SK-N-SH (cell line): ENCODE results near the gene MOCOS.

Experiments
- CHD2 ChIP-seq: fragments of 150-350 bp; IDR thresholded peaks from 2 replicates; pipeline ENCODE4 v1.6.1; 2018; ENCODE audit warnings: low read length; ENCODE audit not compliant: partially characterized antibody
- CTCF ChIP-seq: fragments of 200-600 bp; sonication (generic); IDR thresholded peaks from 2 replicates; pipeline ENCODE4 v1.6.1; 2017; ENCODE audit warnings: antibody characterized with exemption, mild to moderate bottlenecking, moderate library complexity
- EP300 ChIP-seq, 2 experiments: IDR thresholded peaks; 2 replicates each; pipeline versions ENCODE4 v1.4.0 to v1.6.1; 2012; ENCODE audit warnings: borderline replicate concordance in 1 of 2, low read depth in 1 of 2, low read length in 1 of 2
- EZH2phosphoT487 ChIP-seq: fragments of 200-600 bp; sonication (generic); IDR thresholded peaks from 2 replicates; pipeline ENCODE4 v1.6.1; 2017; ENCODE audit warnings: low read depth, mixed run types, mild to moderate bottlenecking, antibody characterized with exemption, moderate library complexity, borderline replicate concordance
- FOSL2 ChIP-seq: IDR thresholded peaks from 2 replicates; pipeline ENCODE4 v1.4.0; 2012; ENCODE audit warnings: low read depth, mild to moderate bottlenecking, moderate library complexity, borderline replicate concordance
- JUND ChIP-seq: IDR thresholded peaks from 2 replicates; pipeline ENCODE4 v1.4.0; 2012
- MXI1 ChIP-seq: IDR thresholded peaks from 2 replicates; pipeline ENCODE4 v1.6.1; 2012; ENCODE audit warnings: mild to moderate bottlenecking, low read depth, low read length, improper control_type of control experiment
- PBX3 ChIP-seq: IDR thresholded peaks from 2 replicates; pipeline ENCODE4; 2012
- POLR2AphosphoS5 ChIP-seq: IDR thresholded peaks from 2 replicates; pipeline ENCODE4 v1.6.1; 2012; ENCODE audit warnings: low read depth, low read length
- RXRA ChIP-seq: IDR thresholded peaks from 2 replicates; pipeline ENCODE4 v1.4.0; 2012; ENCODE audit warnings: low read depth, mild to moderate bottlenecking, borderline replicate concordance
- SMC3 ChIP-seq: IDR thresholded peaks from 2 replicates; pipeline ENCODE4 v1.6.1; 2012; ENCODE audit warnings: low read depth, low read length, improper control_type of control experiment
- TEAD4 ChIP-seq: IDR thresholded peaks from 2 replicates; pipeline ENCODE4 v1.4.0; 2012; ENCODE audit warnings: mild to moderate bottlenecking, borderline replicate concordance; ENCODE audit not compliant: insufficient read depth
- USF1 ChIP-seq: IDR thresholded peaks from 2 replicates; pipeline ENCODE4 v1.4.0; 2012; ENCODE audit warnings: low read depth, borderline replicate concordance
- YY1 ChIP-seq: IDR thresholded peaks from 2 replicates; pipeline ENCODE4 v1.4.0; 2012; ENCODE audit warnings: low read depth, mild to moderate bottlenecking

- TF ChIP-seq CTCF (no peak), YY1 (no peak), SMC3 (no peak), PBX3 (no peak), TEAD4 (no peak), RXRA (no peak), JUND (no peak), USF1 (no peak), EZH2phosphoT487 (no peak), MXI1 (no peak), FOSL2 (no peak), POLR2AphosphoS5 (no peak), CHD2 (no peak), EP300 (IDR thresholded peaks at IDR 0.05; ENCODE audit: borderline replicate concordance in 1 of 2, low read depth in 1 of 2, low read length in 1 of 2) (no peak)
Measured at GRCh38 chr18:36215577-36215976, 28.3 kb downstream of the MOCOS start.
